Panc1 (cell line): Measurements from ENCODE around the gene SLCO2A1. TPM values are rescaled to one million over a fixed set of nuclear protein-coding genes. Genes with fewer than 3 reads are reported as not detected.

ENCODE experiments used
- ATAC-seq: fragments of 200-7000 bp; cut with Tn5 transposase; 2 replicates; pipeline ENCODE4 v1.9.1; 2020; ENCODE audit warnings: mild to moderate bottlenecking, moderate library complexity
- BruUV-seq: library from RNA; stranded (reverse); fragments of 400-500 nt; replicated peaks from 2 replicates; lab custom pipeline; 2021; lab: Mats Ljungman, UMichigan
- CTCF ChIA-PET: fragments of 300-600 bp; sonication (Branson Sonifier 250); formaldehyde crosslinking; loops from one replicate; lab custom pipeline; 2022; ENCODE audit warnings: antibody characterized with exemption; lab: Charles Lee
- POLR2A ChIA-PET: fragments of 300-600 bp; sonication (Branson Sonifier 250); formaldehyde crosslinking; loops from one replicate; lab custom pipeline; 2022; ENCODE audit warnings: antibody characterized with exemption; lab: Charles Lee
- DNase-seq: peaks from one replicate; pipeline ENCODE4 v3.0.0-alpha.2; 2010; ENCODE audit warnings: low read depth, low spot score
- H3K27ac ChIP-seq: 2 replicates; pipeline ENCODE4 v1.5.1; 2011; ENCODE audit warnings: mild to moderate bottlenecking, low read length, inconsistent platforms
- H3K27me3 ChIP-seq: fragments of 200-500 bp; sonication (Bioruptor generic); 2 replicates; pipeline ENCODE4 v1.6.0; 2014; ENCODE audit warnings: low read length, inconsistent platforms; ENCODE audit not compliant: control insufficient read depth, insufficient read depth
- H3K36me3 ChIP-seq: fragments of 200-500 bp; sonication (Bioruptor generic); 2 replicates; pipeline ENCODE4 v1.5.1; 2014; ENCODE audit warnings: inconsistent platforms, mild to moderate bottlenecking, low read length, moderate library complexity; ENCODE audit not compliant: control insufficient read depth, insufficient read depth
- H3K4me1 ChIP-seq: 2 replicates; pipeline ENCODE4 v1.5.1; 2011; ENCODE audit warnings: inconsistent platforms, mild to moderate bottlenecking, low read length, moderate library complexity; ENCODE audit not compliant: control insufficient read depth, insufficient read depth
- H3K4me3 ChIP-seq, 2 experiments: 2 replicates each; pipeline ENCODE4 v1.5.1; 2011 to 2012; ENCODE audit warnings: low read depth in 2 of 2, low read length in 2 of 2, mild to moderate bottlenecking in 2 of 2, inconsistent platforms in 1 of 2, moderate library complexity in 1 of 2
- H3K9me3 ChIP-seq: fragments of 200-500 bp; sonication (Bioruptor generic); 2 replicates; pipeline ENCODE4 v1.5.1; 2014; ENCODE audit warnings: low read depth, mild to moderate bottlenecking, inconsistent platforms, low read length, moderate library complexity; ENCODE audit not compliant: control insufficient read depth, insufficient read depth
- POLR2AphosphoS5 ChIP-seq: IDR thresholded peaks from 2 replicates; pipeline ENCODE4 v1.6.1; 2012; ENCODE audit warnings: mild to moderate bottlenecking, low read depth, low read length, moderate library complexity
- SIN3A ChIP-seq: IDR thresholded peaks from 2 replicates; pipeline ENCODE4 v1.6.1; 2012; ENCODE audit warnings: low read depth, mild to moderate bottlenecking, low read length, moderate library complexity, borderline replicate concordance; ENCODE audit not compliant: insufficient read depth
- TCF7L2 ChIP-seq: IDR thresholded peaks from 2 replicates; pipeline ENCODE4 v1.6.1; 2011; ENCODE audit warnings: mild to moderate bottlenecking, low read depth, low read length, inconsistent platforms
- in situ Hi-C: cut with HindIII; loops from 2 replicates; pipeline ENCODE4 v1.10.0; 2016; ENCODE audit warnings: low sequenced_read_pairs, low pct_unique_long_range_greater_than_20kb
- intact Hi-C: fragments of 100-400 bp; cut with micrococcal nuclease; formaldehyde crosslinking; loops from one replicate; pipeline ENCODE4 v1.10.0; 2022; ENCODE audit not compliant: unreplicated experiment
- total RNA-seq: library from RNA; stranded (reverse); gene quantifications from one replicate; pipeline ENCODE4 v1.2.1, GENCODE V29; 2021; ENCODE audit not compliant: unreplicated experiment
- TF ChIP-seq, protein P1 (sequence below), 2 experiments: IDR thresholded peaks; 2 replicates each; pipeline ENCODE4 v1.6.1; 2011 to 2012; ENCODE audit warnings: low read depth in 2 of 2, control low read depth in 1 of 2, low read length in 1 of 2, mild to moderate bottlenecking in 1 of 2, moderate library complexity in 1 of 2; ENCODE audit not compliant: insufficient read depth in 1 of 2
- TF ChIP-seq, protein P2 (sequence below): fragments of 450-650 bp; IDR thresholded peaks from 2 replicates; pipeline ENCODE4 v1.5.1; 2017; ENCODE audit warnings: mild to moderate bottlenecking

SLCO2A1 gene
- total RNA-seq, 1 experiment from 2014 or later, result 0.62 TPM

DNA sequence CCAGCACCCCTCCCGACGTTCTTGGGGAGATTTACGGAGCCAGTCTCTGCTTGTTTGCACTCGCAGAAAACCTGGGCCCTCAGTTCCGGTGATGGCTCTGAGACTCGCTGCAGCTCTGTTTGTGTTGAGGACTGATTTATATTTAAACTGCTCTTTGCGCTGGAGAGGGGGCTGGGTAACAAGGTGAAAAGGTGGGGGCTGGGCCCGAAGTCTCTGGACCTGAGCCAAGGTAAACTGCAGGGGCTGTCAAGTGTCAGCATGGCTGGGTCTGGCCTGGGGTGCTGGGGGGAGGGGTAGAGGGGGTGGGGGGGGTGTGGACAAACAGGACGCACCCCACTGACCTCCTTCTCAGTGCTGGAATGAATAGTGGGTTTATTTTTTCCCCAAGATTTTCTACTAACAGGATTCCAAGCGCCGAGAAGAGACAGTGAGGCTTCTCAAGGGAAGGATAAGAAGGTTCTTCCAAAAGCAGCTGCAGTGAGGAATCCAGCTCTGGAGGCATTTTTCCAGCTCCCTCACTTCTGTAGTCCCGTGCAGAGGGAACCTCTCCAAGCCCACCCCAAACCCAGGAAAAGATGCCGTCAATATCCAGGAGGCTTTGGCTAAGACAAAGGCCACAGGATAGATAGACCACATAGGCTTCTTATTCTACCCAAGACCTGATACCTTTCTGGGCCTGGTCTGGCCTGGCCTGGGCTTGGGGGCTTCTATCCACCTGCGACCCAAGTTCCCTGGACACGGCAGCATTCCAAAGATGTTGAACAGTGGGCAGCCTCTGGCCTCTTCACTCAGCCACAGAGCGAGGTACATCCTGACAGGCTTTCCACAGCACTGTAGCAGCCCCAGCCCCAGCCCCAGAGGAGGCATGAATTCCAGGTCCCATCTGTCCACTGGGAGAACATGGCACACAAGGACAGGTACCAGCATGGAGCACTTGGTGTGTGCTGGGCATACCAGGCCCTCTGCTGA is 938 bp upstream of the SLCO2A1 start:
- TF ChIP-seq, protein P1, sequence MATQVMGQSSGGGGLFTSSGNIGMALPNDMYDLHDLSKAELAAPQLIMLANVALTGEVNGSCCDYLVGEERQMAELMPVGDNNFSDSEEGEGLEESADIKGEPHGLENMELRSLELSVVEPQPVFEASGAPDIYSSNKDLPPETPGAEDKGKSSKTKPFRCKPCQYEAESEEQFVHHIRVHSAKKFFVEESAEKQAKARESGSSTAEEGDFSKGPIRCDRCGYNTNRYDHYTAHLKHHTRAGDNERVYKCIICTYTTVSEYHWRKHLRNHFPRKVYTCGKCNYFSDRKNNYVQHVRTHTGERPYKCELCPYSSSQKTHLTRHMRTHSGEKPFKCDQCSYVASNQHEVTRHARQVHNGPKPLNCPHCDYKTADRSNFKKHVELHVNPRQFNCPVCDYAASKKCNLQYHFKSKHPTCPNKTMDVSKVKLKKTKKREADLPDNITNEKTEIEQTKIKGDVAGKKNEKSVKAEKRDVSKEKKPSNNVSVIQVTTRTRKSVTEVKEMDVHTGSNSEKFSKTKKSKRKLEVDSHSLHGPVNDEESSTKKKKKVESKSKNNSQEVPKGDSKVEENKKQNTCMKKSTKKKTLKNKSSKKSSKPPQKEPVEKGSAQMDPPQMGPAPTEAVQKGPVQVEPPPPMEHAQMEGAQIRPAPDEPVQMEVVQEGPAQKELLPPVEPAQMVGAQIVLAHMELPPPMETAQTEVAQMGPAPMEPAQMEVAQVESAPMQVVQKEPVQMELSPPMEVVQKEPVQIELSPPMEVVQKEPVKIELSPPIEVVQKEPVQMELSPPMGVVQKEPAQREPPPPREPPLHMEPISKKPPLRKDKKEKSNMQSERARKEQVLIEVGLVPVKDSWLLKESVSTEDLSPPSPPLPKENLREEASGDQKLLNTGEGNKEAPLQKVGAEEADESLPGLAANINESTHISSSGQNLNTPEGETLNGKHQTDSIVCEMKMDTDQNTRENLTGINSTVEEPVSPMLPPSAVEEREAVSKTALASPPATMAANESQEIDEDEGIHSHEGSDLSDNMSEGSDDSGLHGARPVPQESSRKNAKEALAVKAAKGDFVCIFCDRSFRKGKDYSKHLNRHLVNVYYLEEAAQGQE (IDR thresholded peaks at IDR 0.05; ENCODE audit: insufficient read depth in 1 of 2, low read depth in 2 of 2, low read length in 1 of 2), result no peak
- TF ChIP-seq TCF7L2 (no peak), POLR2AphosphoS5 (no peak), SIN3A (no peak)
- TF ChIP-seq, protein P2, sequence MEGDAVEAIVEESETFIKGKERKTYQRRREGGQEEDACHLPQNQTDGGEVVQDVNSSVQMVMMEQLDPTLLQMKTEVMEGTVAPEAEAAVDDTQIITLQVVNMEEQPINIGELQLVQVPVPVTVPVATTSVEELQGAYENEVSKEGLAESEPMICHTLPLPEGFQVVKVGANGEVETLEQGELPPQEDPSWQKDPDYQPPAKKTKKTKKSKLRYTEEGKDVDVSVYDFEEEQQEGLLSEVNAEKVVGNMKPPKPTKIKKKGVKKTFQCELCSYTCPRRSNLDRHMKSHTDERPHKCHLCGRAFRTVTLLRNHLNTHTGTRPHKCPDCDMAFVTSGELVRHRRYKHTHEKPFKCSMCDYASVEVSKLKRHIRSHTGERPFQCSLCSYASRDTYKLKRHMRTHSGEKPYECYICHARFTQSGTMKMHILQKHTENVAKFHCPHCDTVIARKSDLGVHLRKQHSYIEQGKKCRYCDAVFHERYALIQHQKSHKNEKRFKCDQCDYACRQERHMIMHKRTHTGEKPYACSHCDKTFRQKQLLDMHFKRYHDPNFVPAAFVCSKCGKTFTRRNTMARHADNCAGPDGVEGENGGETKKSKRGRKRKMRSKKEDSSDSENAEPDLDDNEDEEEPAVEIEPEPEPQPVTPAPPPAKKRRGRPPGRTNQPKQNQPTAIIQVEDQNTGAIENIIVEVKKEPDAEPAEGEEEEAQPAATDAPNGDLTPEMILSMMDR, result no peak
- Histone ChIP-seq H3K27me3 (peaks cover 6% of the 10 kb centered on the region; the same call in 1 of the 2 replicates), H3K4me3 (peak overlapping the region; percentile 33 to 54), H3K9me3 (no peaks in the 10 kb centered on the region), H3K36me3 (no peaks in the 10 kb centered on the region), H3K4me1 (no peaks in the 10 kb centered on the region), H3K27ac (no peak overlapping the region)
- intact Hi-C loops, result loop anchor here (5.0 kb wide), 1 partner anchor 88 kb away; no protein-coding TSS in a partner anchor
- BruUV-seq, result no TSS peak
- ATAC-seq, result no peak
- POLR2A ChIA-PET, result no interaction called here
- in situ Hi-C loops, result no loop called here
- no peak for DNase-seq
- CTCF ChIA-PET, result no interaction called here

DNA sequence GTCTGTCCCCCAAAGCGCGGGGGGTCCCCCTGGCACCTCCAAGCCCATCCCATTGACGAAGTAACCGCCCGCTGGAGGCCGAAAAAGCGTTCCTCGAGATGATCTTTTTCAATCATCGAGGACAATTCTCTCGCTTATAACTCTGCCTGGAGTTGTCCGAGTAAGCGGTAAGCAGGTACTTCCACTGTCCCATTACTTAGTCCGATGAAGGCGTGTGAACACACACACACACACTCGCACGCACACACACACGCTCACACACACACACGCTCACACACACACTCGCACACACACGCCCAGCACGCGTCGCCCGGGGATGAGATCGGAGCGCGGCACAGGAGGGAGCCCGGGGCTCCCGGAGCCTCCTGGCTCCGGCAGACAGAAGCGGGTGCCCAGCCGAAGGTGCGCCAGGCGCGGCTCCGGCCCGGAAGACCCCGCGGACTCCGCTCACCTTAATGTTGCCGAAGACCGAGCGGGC is 430 bp downstream of the SLCO2A1 start:
- ChIA-PET POLR2A (no interaction called here), CTCF (no interaction called here)
- H3K4me1 ChIP-seq, result no peaks in the 10 kb centered on the region
- no peak overlapping the region for H3K27ac ChIP-seq
- peak overlapping the region; percentile 52 to 54 for H3K4me3 ChIP-seq
- BruUV-seq, result no TSS peak
- no peaks in the 10 kb centered on the region for H3K36me3 ChIP-seq
- ATAC-seq (peak; percentile 74), DNase-seq (no peak)
- in situ Hi-C loops (no loop called here), intact Hi-C loops (no loop called here)
- H3K9me3 ChIP-seq, result no peaks in the 10 kb centered on the region
- no peak for TF ChIP-seq POLR2AphosphoS5
- TF ChIP-seq, protein P2, result no peak
- TF ChIP-seq, protein P1 (IDR thresholded peaks at IDR 0.05; ENCODE audit: insufficient read depth in 1 of 2, low read depth in 2 of 2, low read length in 1 of 2), result no peak
- TF ChIP-seq TCF7L2, result no peak
- TF ChIP-seq SIN3A, result no peak
- peaks cover 6% of the 10 kb centered on the region; the same call in 1 of the 2 replicates for H3K27me3 ChIP-seq
